Measurements from ENCODE around the gene CAPN8. TPM values are rescaled to one million over a fixed set of nuclear protein-coding genes. Genes with fewer than 3 reads are reported as not detected.

CAPN8 gene
- total RNA-seq, 3 donors from 2014 or later, result 0.32 to 83.9 (median 41.3) TPM

GRCh38 chr1:223710179-223711133 is 45.0 kb upstream of the CAPN8 start:
- no peaks in the 10 kb centered on the region for H3K9me3 ChIP-seq
- intact Hi-C loops (cut with DNase I; ENCODE audit: low total_unique reads), result no loop called here
- peak overlapping the region in 1 of 2 donors; percentile 94 for H3K27ac ChIP-seq

GRCh38 chr1:223709598-223709997 is 44.1 kb upstream of the CAPN8 start:
- Histone ChIP-seq H3K9me3 (no peaks in the 10 kb centered on the region), H3K36me3 (no peaks in the 10 kb centered on the region), H3K27me3 (no peaks in the 10 kb centered on the region), H3K4me1 (no peaks in the 10 kb centered on the region), H3K27ac (peak overlapping the region; percentile 44 to 83), H3K4me3 (no peak overlapping the region)
- TF ChIP-seq POLR2AphosphoS5 (IDR thresholded peaks at IDR 0.05), result no peak
- TF ChIP-seq CTCF (IDR thresholded peaks at IDR 0.05), result no peak
- TF ChIP-seq POLR2A (IDR thresholded peaks at IDR 0.05), result no peak
- DNase-seq (ENCODE audit: low spot score in 2 of 2), result no peak
- intact Hi-C loops (cut with DNase I; ENCODE audit: low total_unique reads), result no loop called here

More at GRCh38 chr1:223710179-223711133, 45.0 kb upstream of the CAPN8 start:
- no peak for DNase-seq (ENCODE audit: low spot score in 2 of 2)
- Histone ChIP-seq H3K27me3 (no peaks in the 10 kb centered on the region), H3K36me3 (no peaks in the 10 kb centered on the region), H3K4me3 (no peak overlapping the region), H3K4me1 (peaks cover 0 to 1% of the 10 kb centered on the region in 2 donors)
- no peak for TF ChIP-seq POLR2AphosphoS5 (IDR thresholded peaks at IDR 0.05)
- no peak for TF ChIP-seq POLR2A (IDR thresholded peaks at IDR 0.05)
- no peak for TF ChIP-seq CTCF (IDR thresholded peaks at IDR 0.05)

GRCh38 chr1:223708651-223709268 is 43.3 kb upstream of the CAPN8 start:
- TF ChIP-seq POLR2A (IDR thresholded peaks at IDR 0.05) (no peak), CTCF (IDR thresholded peaks at IDR 0.05) (no peak), POLR2AphosphoS5 (IDR thresholded peaks at IDR 0.05) (no peak)
- DNase-seq (ENCODE audit: low spot score in 2 of 2), result no peak
- Histone ChIP-seq H3K27me3 (no peaks in the 10 kb centered on the region), H3K27ac (peak overlapping the region; percentile 83 to 96), H3K4me1 (no peaks in the 10 kb centered on the region), H3K4me3 (no peak overlapping the region), H3K36me3 (no peaks in the 10 kb centered on the region), H3K9me3 (no peaks in the 10 kb centered on the region)
- intact Hi-C loops (cut with DNase I; ENCODE audit: low total_unique reads), result no loop called here

GRCh38 chr1:223708001-223708359 is 42.5 kb upstream of the CAPN8 start:
- intact Hi-C loops (cut with DNase I; ENCODE audit: low total_unique reads), result no loop called here
- no peaks in the 10 kb centered on the region for H3K27me3 ChIP-seq
- no peaks in the 10 kb centered on the region for H3K4me1 ChIP-seq
- peak overlapping the region; percentile 83 to 96 for H3K27ac ChIP-seq
- DNase-seq (ENCODE audit: low spot score in 2 of 2), result peak in 1 of 2 donors; percentile 47
- no peaks in the 10 kb centered on the region for H3K9me3 ChIP-seq
- H3K4me3 ChIP-seq, result peak overlapping the region in 1 of 3 donors; percentile 29
- TF ChIP-seq CTCF (IDR thresholded peaks at IDR 0.05) (peak; percentile 13 to 46 (median 21)), POLR2AphosphoS5 (IDR thresholded peaks at IDR 0.05) (no peak), POLR2A (IDR thresholded peaks at IDR 0.05) (no peak)
- no peaks in the 10 kb centered on the region for H3K36me3 ChIP-seq
